ENCODE results near the gene PIK3R1. TPM values are rescaled to one million over a fixed set of nuclear protein-coding genes. Genes with fewer than 3 reads are reported as not detected.

Gene PIK3R1
- total RNA-seq, 1 experiment from 2014 or later, result 151 TPM

GRCh38 chr5:68319706-68320412 is 104.3 kb downstream of the PIK3R1 start:
- peaks cover under 1% of the 10 kb centered on the region for H3K9me3 Mint-ChIP-seq (ENCODE audit: unreplicated experiment)
- no peak for TF ChIP-seq CTCF (IDR thresholded peaks at IDR 0.05; ENCODE audit: unreplicated experiment)
- POLR2A ChIA-PET, result interaction anchor here (0.7 to 1.1 kb wide), 2 partner anchors 11 to 14 kb away, joined by 3 to 4 read pairs; no protein-coding TSS in a partner anchor
- DNase-seq (ENCODE audit: unreplicated experiment), result no peak
- peaks cover 13% of the 10 kb centered on the region for H3K4me1 Mint-ChIP-seq (ENCODE audit: insufficient read depth, unreplicated experiment)
- H3K27me3 Mint-ChIP-seq (ENCODE audit: insufficient read depth, unreplicated experiment), result no peaks in the 10 kb centered on the region
- H3K36me3 Mint-ChIP-seq (ENCODE audit: insufficient read depth, unreplicated experiment), result no peaks in the 10 kb centered on the region
- no TSS peak for BruUV-seq (replicated peaks)
- no peak overlapping the region for H3K27ac Mint-ChIP-seq (ENCODE audit: low read depth, unreplicated experiment)
- H3K4me3 Mint-ChIP-seq (ENCODE audit: unreplicated experiment), result no peak overlapping the region
- CTCF ChIA-PET, result interaction anchor here (0.6 to 0.8 kb wide), 2 partner anchors 33 kb away, joined by 3 read pairs; no protein-coding TSS in a partner anchor
- intact Hi-C loops (cut with micrococcal nuclease), result loop anchor here (10.0 kb wide), 1 partner anchor 225 kb away; no protein-coding TSS in a partner anchor

GRCh38 chr5:68320413-68320986 is 104.9 kb downstream of the PIK3R1 start:
- ChIA-PET POLR2A (interaction anchor here (0.6 to 1.1 kb wide), 2 partner anchors 10 to 24 kb away, joined by 3 to 4 read pairs; no protein-coding TSS in a partner anchor), CTCF (interaction anchor here (0.6 to 0.9 kb wide), 2 partner anchors 34 to 219 kb away, joined by 3 read pairs; no protein-coding TSS in a partner anchor)
- peaks cover 7% of the 10 kb centered on the region for H3K9me3 Mint-ChIP-seq (ENCODE audit: unreplicated experiment)
- no peak overlapping the region for H3K27ac Mint-ChIP-seq (ENCODE audit: low read depth, unreplicated experiment)
- DNase-seq (ENCODE audit: unreplicated experiment), result no peak
- intact Hi-C loops (cut with micrococcal nuclease), result no loop called here
- H3K27me3 Mint-ChIP-seq (ENCODE audit: insufficient read depth, unreplicated experiment), result no peaks in the 10 kb centered on the region
- no peak overlapping the region for H3K4me3 Mint-ChIP-seq (ENCODE audit: unreplicated experiment)
- peaks cover 13% of the 10 kb centered on the region for H3K4me1 Mint-ChIP-seq (ENCODE audit: insufficient read depth, unreplicated experiment)
- no TSS peak for BruUV-seq (replicated peaks)
- H3K36me3 Mint-ChIP-seq (ENCODE audit: insufficient read depth, unreplicated experiment), result no peaks in the 10 kb centered on the region
- no peak for TF ChIP-seq CTCF (IDR thresholded peaks at IDR 0.05; ENCODE audit: unreplicated experiment)

- H3K4me3 Mint-ChIP-seq (ENCODE audit: unreplicated experiment), result no peak overlapping the region
- H3K4me1 Mint-ChIP-seq (ENCODE audit: insufficient read depth, unreplicated experiment), result peaks cover 3% of the 10 kb centered on the region
- no TSS peak for BruUV-seq (replicated peaks)
- H3K9me3 Mint-ChIP-seq (ENCODE audit: unreplicated experiment), result peaks cover 8% of the 10 kb centered on the region
- H3K27ac Mint-ChIP-seq (ENCODE audit: low read depth, unreplicated experiment), result no peak overlapping the region
- no peaks in the 10 kb centered on the region for H3K36me3 Mint-ChIP-seq (ENCODE audit: insufficient read depth, unreplicated experiment)
- no peak for DNase-seq (ENCODE audit: unreplicated experiment)
- no peak for TF ChIP-seq CTCF (IDR thresholded peaks at IDR 0.05; ENCODE audit: unreplicated experiment)
- intact Hi-C loops (cut with micrococcal nuclease), result no loop called here
- POLR2A ChIA-PET, result interaction anchor here (0.6 to 0.7 kb wide), 2 partner anchors 668 to 956 kb away, joined by 3 read pairs; no protein-coding TSS in a partner anchor
- CTCF ChIA-PET, result interaction anchor here (0.7 kb wide), 1 partner anchor 12 kb away, joined by 3 read pairs; no protein-coding TSS in a partner anchor
- no peaks in the 10 kb centered on the region for H3K27me3 Mint-ChIP-seq (ENCODE audit: insufficient read depth, unreplicated experiment)
Observed at GRCh38 chr5:68325065-68325580, 109.6 kb downstream of the PIK3R1 start.

Measured in MCF 10A (cell line).